ENCODE measurements around the gene PRSS21. TPM values are rescaled to one million over a fixed set of nuclear protein-coding genes. Genes with fewer than 3 reads are reported as not detected.

PRSS21 gene
- total and polyA plus RNA-seq, 10 of the 15 experiments (the other 5 are each of a cell fraction or from before 2014, with no cell fraction given): 5.3 to 73.4 (median 40.1) TPM; not detected in 1

GRCh38 chr16:2866431-2866830 is 49.4 kb downstream of the PRSS21 start:
- Histone ChIP-seq H3K79me2 (ENCODE audit: control insufficient read depth, insufficient read depth, low read length) (no peaks in the 10 kb centered on the region), H3K4me1 (ENCODE audit: control insufficient read depth, insufficient read depth, low read length) (peaks cover 4% of the 10 kb centered on the region), H2AFZ (ENCODE audit: control insufficient read depth, low read depth, low read length) (no peak overlapping the region), H3K27me3 (replicated peaks in 1 of 2; ENCODE audit: control insufficient read depth in 2 of 2, insufficient read depth in 2 of 2, low read length in 1 of 2) (no peaks in the 10 kb centered on the region; a peak in 1 of 4 replicates), H4K20me1 (ENCODE audit: control insufficient read depth, insufficient read depth) (no peaks in the 10 kb centered on the region), H3K27ac (ENCODE audit: control insufficient read depth, insufficient read depth) (no peak overlapping the region), H3K4me2 (ENCODE audit: control insufficient read depth, insufficient read depth) (no peak overlapping the region), H3K9me3 (replicated peaks; ENCODE audit: control insufficient read depth, insufficient read depth, low read length) (no peaks in the 10 kb centered on the region), H3K36me3 (ENCODE audit: control insufficient read depth in 2 of 2, insufficient read depth in 2 of 2, low read length in 1 of 2) (no peaks in the 10 kb centered on the region), H3K9ac (ENCODE audit: control insufficient read depth, insufficient read depth, low read length) (no peak overlapping the region), H3K4me3 (no peak overlapping the region)
- SMC1A ChIA-PET (ENCODE audit: uncharacterized antibody, unreplicated experiment): interaction anchor here (1.0 kb wide), 1 partner anchor 8 kb away, joined by 3 read pairs; no protein-coding TSS in a partner anchor
- intact Hi-C loops (cut with micrococcal nuclease; ENCODE audit: unreplicated experiment): loop anchor here (10.0 kb wide), 1 partner anchor 142 kb away; the partner anchor contains the start of gene PRSS27
- RAD21 ChIA-PET (ENCODE audit: unreplicated experiment): interaction anchor here (1.4 kb wide), 1 partner anchor 43 kb away, joined by 3 read pairs; no protein-coding TSS in a partner anchor
- WGBS (ENCODE audit: insufficient coverage, insufficient replicate concordance, low lambda C conversion rate, missing lambda C conversion rate): 91% methylated on average over 4 of the region's 4 CpGs
- in situ Hi-C loops (cut with MboI): no loop called here
- no peak for TF ChIP-seq MYB (IDR thresholded peaks at IDR 0.05; ENCODE audit: borderline replicate concordance, low read depth, low read length)
- TF ChIP-seq RELB (IDR thresholded peaks at IDR 0.05; ENCODE audit: low read depth): no peak
- no peak for TF ChIP-seq MEF2B (IDR thresholded peaks at IDR 0.05; ENCODE audit: partially characterized antibody, poor library complexity, severe bottlenecking)
- no peak for TF ChIP-seq SPI1 (IDR thresholded peaks at IDR 0.05; ENCODE audit: borderline replicate concordance, insufficient read depth, low read depth, low read length)
- TF ChIP-seq TCF3 (IDR thresholded peaks at IDR 0.05; ENCODE audit: borderline replicate concordance, insufficient read depth, low read depth, low read length): no peak
- TF ChIP-seq NR2C2 (IDR thresholded peaks at IDR 0.05; ENCODE audit: borderline replicate concordance, control insufficient read depth, insufficient read length, low read depth): no peak
- no peak for TF ChIP-seq RBBP5 (conservative IDR thresholded peaks at IDR 0.05)
- no peak for TF ChIP-seq YY1 (IDR thresholded peaks at IDR 0.05; ENCODE audit: low read depth, low read length)
- no peak for TF ChIP-seq PAX5 (IDR thresholded peaks at IDR 0.05; ENCODE audit: borderline replicate concordance, low read depth, low read length)
- TF ChIP-seq, protein P1, sequence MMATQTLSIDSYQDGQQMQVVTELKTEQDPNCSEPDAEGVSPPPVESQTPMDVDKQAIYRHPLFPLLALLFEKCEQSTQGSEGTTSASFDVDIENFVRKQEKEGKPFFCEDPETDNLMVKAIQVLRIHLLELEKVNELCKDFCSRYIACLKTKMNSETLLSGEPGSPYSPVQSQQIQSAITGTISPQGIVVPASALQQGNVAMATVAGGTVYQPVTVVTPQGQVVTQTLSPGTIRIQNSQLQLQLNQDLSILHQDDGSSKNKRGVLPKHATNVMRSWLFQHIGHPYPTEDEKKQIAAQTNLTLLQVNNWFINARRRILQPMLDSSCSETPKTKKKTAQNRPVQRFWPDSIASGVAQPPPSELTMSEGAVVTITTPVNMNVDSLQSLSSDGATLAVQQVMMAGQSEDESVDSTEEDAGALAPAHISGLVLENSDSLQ (IDR thresholded peaks at IDR 0.05): no peak
- no peak for TF ChIP-seq FOXK2 (IDR thresholded peaks at IDR 0.05)
- FAIRE-seq: no peak
- CTCF ChIA-PET: interaction anchor here (1.5 kb wide), 1 partner anchor 27 kb away, joined by 3 read pairs; no protein-coding TSS in a partner anchor
- ATAC-seq: no peak
- no peak for DNase-seq (ENCODE audit: low read depth, low spot score)
- POLR2A ChIA-PET: no interaction called here
- no TSS peak for BruUV-seq (replicated peaks)

Measured in GM12878 (cell line).